HepG2 (cell line): ENCODE data around the gene L2HGDH. TPM values are rescaled to one million over a fixed set of nuclear protein-coding genes. Genes with fewer than 3 reads are reported as not detected.

Experiments used
- ATAC-seq: fragments of 200-7000 bp; cut with Tn5 transposase; 3 replicates; pipeline ENCODE4 v1.9.1; 2020; ENCODE audit warnings: mild to moderate bottlenecking, moderate library complexity
- BruUV-seq: library from RNA; stranded (reverse); fragments of 400-500 nt; replicated peaks from 2 replicates; lab custom pipeline; 2021; lab: Mats Ljungman, UMichigan
- CTCF ChIA-PET: fragments of 300-600 bp; formaldehyde crosslinking; extraction: SDS; loops from one replicate; lab custom pipeline; 2021; ENCODE audit warnings: low total read pairs, inconsistent platforms, low intra/inter-chr PET ratio; lab: Yijun Ruan, JAX
- POLR2A ChIA-PET: fragments of 350-600 bp; sonication (Branson Sonifier 250); formaldehyde crosslinking; loops from one replicate; lab custom pipeline; 2020; ENCODE audit warnings: antibody characterized with exemption, inconsistent platforms; lab: Yijun Ruan, JAX
- DNase-seq: peaks from one replicate; pipeline ENCODE4 v3.0.0-alpha.2; 2015; ENCODE audit warnings: low spot score
- FAIRE-seq: peaks from 3 replicates; lab custom pipeline; 2011; peaks lifted over from hg19 to GRCh38; lab: Jason Lieb, UNC
- H2AFZ ChIP-seq: one replicate; pipeline ENCODE4 v1.6.1; 2011; ENCODE audit warnings: low read length, inconsistent platforms
- H3K27ac ChIP-seq: fragments of 300-600 bp; 3 replicates; pipeline ENCODE4 v1.8.0; 2011; ENCODE audit warnings: mixed run types, mild to moderate bottlenecking, mixed read lengths, low read length, inconsistent platforms; ENCODE audit not compliant: insufficient read depth; ENCODE audit errors: extremely low read length
- H3K27me3 ChIP-seq, 2 experiments: fragments of 200-600 bp in 1 of 2; 2 replicates in 1 of 2; 3 replicates in 1 of 2; pipeline versions ENCODE4 v1.6.0 to v1.8.0; 2011; ENCODE audit warnings: low read length in 2 of 2, mild to moderate bottlenecking in 2 of 2, moderate library complexity in 2 of 2, inconsistent platforms in 1 of 2; ENCODE audit not compliant: insufficient read depth in 2 of 2, control insufficient read depth in 1 of 2
- H3K36me3 ChIP-seq, 2 experiments: fragments of 200-600 bp in 1 of 2; replicated peaks in 1 of 2; 2 replicates in 1 of 2; 3 replicates in 1 of 2; pipeline versions ENCODE4 v1.5.1 to v1.8.0; 2011; ENCODE audit warnings: low read length in 2 of 2, inconsistent platforms in 1 of 2; ENCODE audit not compliant: insufficient read depth in 2 of 2, control insufficient read depth in 1 of 2
- H3K4me1 ChIP-seq: 2 replicates; pipeline ENCODE4 v1.5.1; 2012; ENCODE audit warnings: low read length, inconsistent platforms; ENCODE audit not compliant: insufficient read depth
- H3K4me2 ChIP-seq: 2 replicates; pipeline ENCODE4 v1.6.0; 2011; ENCODE audit warnings: low read depth, low read length, inconsistent platforms
- H3K4me3 ChIP-seq, 3 experiments: fragments of 200-600 bp in 1 of 3; sonication (generic), shearing (Covaris generic) in 1 of 3; replicated peaks in 1 of 3; 2 replicates each; pipeline ENCODE4 v1.5.1; 2011 to 2016; ENCODE audit warnings: low read length in 3 of 3, inconsistent platforms in 2 of 3, low read depth in 2 of 3, mild to moderate bottlenecking in 2 of 3, control low read depth in 1 of 3, mixed read lengths in 1 of 3; ENCODE audit not compliant: insufficient read depth in 1 of 3
- H3K79me2 ChIP-seq: one replicate; pipeline ENCODE4 v1.6.1; 2011; ENCODE audit warnings: low read length, inconsistent platforms; ENCODE audit not compliant: insufficient read depth
- H3K9ac ChIP-seq: 2 replicates; pipeline ENCODE4 v1.6.0; 2011; ENCODE audit warnings: mild to moderate bottlenecking, low read depth, low read length, inconsistent platforms; ENCODE audit not compliant: insufficient read depth
- H3K9me3 ChIP-seq: 2 replicates; pipeline ENCODE4 v1.5.1; 2012; ENCODE audit warnings: mild to moderate bottlenecking, low read length
- H4K20me1 ChIP-seq: 2 replicates; pipeline ENCODE4 v1.6.0; 2011; ENCODE audit warnings: inconsistent platforms, mild to moderate bottlenecking, low read length, moderate library complexity; ENCODE audit not compliant: insufficient read depth
- CHD2 ChIP-seq: IDR thresholded peaks from 2 replicates; pipeline ENCODE4 v1.6.1; 2011; ENCODE audit warnings: low read depth, low read length, improper control_type of control experiment
- FIP1L1 ChIP-seq: fragments of 200-400 bp; formaldehyde crosslinking; IDR thresholded peaks from 2 replicates; pipeline ENCODE4 v1.6.1; 2018; ENCODE audit warnings: low read depth, mild to moderate bottlenecking, low read length, moderate library complexity, borderline replicate concordance; ENCODE audit not compliant: insufficient read depth
- GABPA ChIP-seq, 2 experiments: IDR thresholded peaks; 2 replicates each; pipeline ENCODE4 v1.6.1; 2011 to 2016; ENCODE audit warnings: low read depth in 2 of 2, low read length in 1 of 2, missing biosample characterization in 1 of 2, missing genetic modification characterization in 1 of 2
- NFE2L1 ChIP-seq: sonication (generic); formaldehyde crosslinking; IDR thresholded peaks from 2 replicates; pipeline ENCODE4 v1.4.0; 2020; ENCODE audit warnings: missing genetic modification reagents, mild to moderate bottlenecking, borderline replicate concordance
- SPEN ChIP-seq: sonication (generic); formaldehyde crosslinking; IDR thresholded peaks from 2 replicates; pipeline ENCODE4 v1.5.1; 2020; ENCODE audit warnings: low read depth, mild to moderate bottlenecking, missing genetic modification reagents
- TCF7 ChIP-seq: sonication (generic); IDR thresholded peaks from 2 replicates; pipeline ENCODE4 v1.6.1; 2016; ENCODE audit warnings: antibody characterized with exemption, low read depth
- TCF7L2 ChIP-seq: IDR thresholded peaks from 2 replicates; pipeline ENCODE4 v1.6.1; 2011; ENCODE audit warnings: mild to moderate bottlenecking, low read depth, low read length, moderate library complexity
- ZBTB10 ChIP-seq: sonication (generic); formaldehyde crosslinking; IDR thresholded peaks from 2 replicates; pipeline ENCODE4 v1.4.0; 2020; ENCODE audit warnings: missing genetic modification reagents, borderline replicate concordance
- ZC3H4 ChIP-seq: sonication (generic); formaldehyde crosslinking; IDR thresholded peaks from 2 replicates; pipeline ENCODE4 v1.4.0; 2020; ENCODE audit warnings: missing genetic modification reagents, borderline replicate concordance
- ZFX ChIP-seq: sonication (generic); formaldehyde crosslinking; IDR thresholded peaks from 2 replicates; pipeline ENCODE4 v1.4.0; 2020; ENCODE audit warnings: mild to moderate bottlenecking, low read depth, missing genetic modification reagents, moderate library complexity
- ZMYM2 ChIP-seq: sonication (generic); formaldehyde crosslinking; IDR thresholded peaks from 2 replicates; pipeline ENCODE4 v1.8.0; 2022; ENCODE audit warnings: mild to moderate bottlenecking, missing genetic modification reagents
- ZNF317 ChIP-seq: sonication (generic); formaldehyde crosslinking; IDR thresholded peaks from 2 replicates; pipeline ENCODE4 v1.5.0; 2020; ENCODE audit warnings: mild to moderate bottlenecking, missing genetic modification reagents
- ZNF468 ChIP-seq: sonication (generic); formaldehyde crosslinking; IDR thresholded peaks from 2 replicates; pipeline ENCODE4 v1.8.0; 2022; ENCODE audit warnings: mild to moderate bottlenecking, moderate library complexity, missing genetic modification reagents
- ZNF546 ChIP-seq: sonication (generic); formaldehyde crosslinking; conservative IDR thresholded peaks from 2 replicates; pipeline ENCODE4 v1.8.1; 2023; ENCODE audit warnings: mild to moderate bottlenecking, missing genetic modification reagents
- ZNF569 ChIP-seq: sonication (generic); formaldehyde crosslinking; IDR thresholded peaks from 2 replicates; pipeline ENCODE4 v1.5.0; 2020; ENCODE audit warnings: mild to moderate bottlenecking, missing genetic modification reagents, moderate library complexity, borderline replicate concordance
- ZNF607 ChIP-seq: sonication (generic); formaldehyde crosslinking; IDR thresholded peaks from 2 replicates; pipeline ENCODE4 v1.5.1; 2020; ENCODE audit warnings: missing genetic modification reagents, mild to moderate bottlenecking, borderline replicate concordance
- ZNF691 ChIP-seq: sonication (generic); formaldehyde crosslinking; IDR thresholded peaks from 2 replicates; pipeline ENCODE4 v1.4.0; 2020; ENCODE audit warnings: missing genetic modification reagents, low read depth, mild to moderate bottlenecking, borderline replicate concordance
- ZNF710 ChIP-seq: sonication (generic); formaldehyde crosslinking; IDR thresholded peaks from 2 replicates; pipeline ENCODE4 v1.5.0; 2020; ENCODE audit warnings: mild to moderate bottlenecking, missing genetic modification reagents, borderline replicate concordance
- ZNF784 ChIP-seq: sonication (generic); formaldehyde crosslinking; IDR thresholded peaks from 2 replicates; pipeline ENCODE4 v1.5.1; 2020; ENCODE audit warnings: missing genetic modification reagents, mild to moderate bottlenecking, borderline replicate concordance
- whole genome bisulfite sequencing: methylation state at CpG from one replicate; pipeline ENCODE4 v1.1.6; 2017; ENCODE audit warnings: low lambda C conversion rate; 5-methylcytosine and 5-hydroxymethylcytosine counted together
- in situ Hi-C: cut with HindIII; loops from 2 replicates; pipeline ENCODE4 v1.10.0; 2017; ENCODE audit warnings: low pct_unique_long_range_greater_than_20kb; ENCODE audit not compliant: extremely low pct_ligation_motif_present
- intact Hi-C: fragments of 100-400 bp; cut with micrococcal nuclease; formaldehyde crosslinking; loops from one replicate; pipeline ENCODE4 v1.10.0; 2022; ENCODE audit not compliant: unreplicated experiment
- polyA plus RNA-seq, 8 experiments: library from polyadenylated mRNA; depleted of rRNA in 3 of 8; stranded (reverse) in 7 of 8; unstranded in 1 of 8; fragments of >200 nt; fragmentation: Illumina TruSeq in 4 of 8; extraction: Trizol in 4 of 8; gene quantifications; 2 replicates each; pipeline versions ENCODE4 v1.2.1 to v1.2.3, GENCODE V29; 2011 to 2016; ENCODE audit warnings: low read depth in 4 of 8, missing spikeins in 1 of 8, mixed read lengths in 1 of 8; ENCODE audit not compliant: insufficient read depth in 1 of 8
- total RNA-seq, 5 experiments: library from RNA; depleted of rRNA; stranded (reverse); fragments of >200 nt; fragmentation: Illumina TruSeq; extraction: Trizol; gene quantifications; 2 replicates each; pipeline ENCODE4 v1.2.3, GENCODE V29; 2016; ENCODE audit warnings: low read depth in 1 of 5

L2HGDH gene
- total and polyA plus RNA-seq, 2 of the 13 experiments (the other 11 are each of a cell fraction or from before 2014, with no cell fraction given): 3.3 to 5.0 TPM

GRCh38 chr14:50357124-50357523 is 45.1 kb upstream of the L2HGDH start:
- Histone ChIP-seq H3K36me3 (no peaks in the 10 kb centered on the region), H3K9ac (no peak overlapping the region), H3K27me3 (no peaks in the 10 kb centered on the region), H3K4me1 (no peaks in the 10 kb centered on the region), H4K20me1 (no peaks in the 10 kb centered on the region), H2AFZ (no peak overlapping the region), H3K9me3 (no peaks in the 10 kb centered on the region), H3K79me2 (no peaks in the 10 kb centered on the region), H3K27ac (no peak overlapping the region), H3K4me3 (no peak overlapping the region), H3K4me2 (no peak overlapping the region)
- CTCF ChIA-PET: no interaction called here
- in situ Hi-C loops: no loop called here
- intact Hi-C loops: no loop called here
- 86% methylated on average over 6 of the region's 6 CpGs for WGBS
- no peak for FAIRE-seq
- DNase-seq: no peak
- no TSS peak for BruUV-seq
- no peak for ATAC-seq
- POLR2A ChIA-PET: no interaction called here
- no peak for TF ChIP-seq ZNF546 (CRISPR knock-in tag)
- TF ChIP-seq ZNF784: no peak
- no peak for TF ChIP-seq CHD2
- no peak for TF ChIP-seq GABPA (IDR thresholded peaks at IDR 0.05; ENCODE audit: low read depth, low read length)
- TF ChIP-seq GABPA (CRISPR knock-in tag; IDR thresholded peaks at IDR 0.05; ENCODE audit: low read depth): no peak
- TF ChIP-seq ZNF607: no peak
- TF ChIP-seq ZNF569 (CRISPR knock-in tag): no peak
- no peak for TF ChIP-seq ZNF468 (CRISPR knock-in tag)
- no peak for TF ChIP-seq ZFX (CRISPR knock-in tag)
- no peak for TF ChIP-seq ZNF710 (CRISPR knock-in tag)
- TF ChIP-seq NFE2L1 (CRISPR knock-in tag): no peak
- TF ChIP-seq ZBTB10 (CRISPR knock-in tag): no peak
- TF ChIP-seq FIP1L1: no peak
- TF ChIP-seq SPEN (CRISPR knock-in tag): no peak
- no peak for TF ChIP-seq ZC3H4 (CRISPR knock-in tag)
- TF ChIP-seq TCF7L2: no peak
- TF ChIP-seq ZNF317 (CRISPR knock-in tag): no peak
- no peak for TF ChIP-seq ZMYM2 (CRISPR knock-in tag)
- TF ChIP-seq TCF7: no peak
- TF ChIP-seq ZNF691 (CRISPR knock-in tag): no peak
